GM23338 (cell line): ENCODE data around the gene F2RL2. TPM values are rescaled to one million over a fixed set of nuclear protein-coding genes. Genes with fewer than 3 reads are reported as not detected.

Experiments
- ATAC-seq: fragments of 200-7000 bp; cut with Tn5 transposase; 3 replicates; pipeline ENCODE4 v1.9.1; 2020
- DNase-seq: peaks from one replicate; pipeline ENCODE4 v3.0.0-alpha.2; 2015; ENCODE audit warnings: low spot score
- H2AFZ ChIP-seq: fragments of 200-600 bp; sonication (generic); 2 replicates; pipeline ENCODE4 v1.8.0; 2016; ENCODE audit warnings: antibody characterized with exemption, mild to moderate bottlenecking, moderate library complexity
- H3F3A ChIP-seq: fragments of 200-600 bp; sonication (generic); replicated peaks from 2 replicates; pipeline ENCODE4 v1.8.0; 2017; ENCODE audit warnings: antibody characterized with exemption, mixed run types, low read depth
- H3K27ac ChIP-seq: fragments of 200-600 bp; sonication (generic); 2 replicates; pipeline ENCODE4 v1.6.1; 2016; ENCODE audit warnings: low read depth
- H3K27me3 ChIP-seq: fragments of 200-600 bp; sonication (generic); 2 replicates; pipeline ENCODE4 v1.8.0; 2016; ENCODE audit warnings: mild to moderate bottlenecking, mixed run types, moderate library complexity; ENCODE audit not compliant: insufficient read depth
- H3K36me3 ChIP-seq: fragments of 200-600 bp; sonication (generic); 2 replicates; pipeline ENCODE4 v1.8.0; 2016; ENCODE audit warnings: mild to moderate bottlenecking; ENCODE audit not compliant: insufficient read depth
- H3K4me1 ChIP-seq: fragments of 200-600 bp; sonication (generic); 2 replicates; pipeline ENCODE4 v1.8.0; 2016; ENCODE audit warnings: mild to moderate bottlenecking, moderate library complexity; ENCODE audit not compliant: insufficient read depth
- H3K4me2 ChIP-seq: fragments of 200-600 bp; sonication (generic); 2 replicates; pipeline ENCODE4 v1.7.1; 2017; ENCODE audit warnings: mixed run types
- H3K4me3 ChIP-seq: fragments of 200-600 bp; sonication (generic); 2 replicates; pipeline ENCODE4 v1.6.1; 2016; ENCODE audit warnings: mixed run types
- H3K79me2 ChIP-seq: fragments of 200-600 bp; sonication (generic); replicated peaks from 2 replicates; pipeline ENCODE4 v1.8.0; 2017; ENCODE audit warnings: mild to moderate bottlenecking; ENCODE audit not compliant: insufficient read depth
- H3K9me2 ChIP-seq: fragments of 200-600 bp; sonication (generic); 2 replicates; pipeline ENCODE4 v1.8.0; 2017; ENCODE audit not compliant: insufficient read depth
- H4K20me1 ChIP-seq: fragments of 200-600 bp; sonication (generic); replicated peaks from 2 replicates; pipeline ENCODE4 v1.8.0; 2017; ENCODE audit warnings: mild to moderate bottlenecking; ENCODE audit not compliant: insufficient read depth
- H3K27ac Mint-ChIP-seq: 2 replicates; pipeline ENCODE4 v1.8.0; 2020; ENCODE audit warnings: inconsistent platforms, mild to moderate bottlenecking, moderate library complexity, mixed read lengths
- H3K27me3 Mint-ChIP-seq: 3 replicates; pipeline ENCODE4 v1.8.0; 2022; ENCODE audit warnings: low read depth, mild to moderate bottlenecking, moderate library complexity, mixed read lengths, inconsistent platforms; ENCODE audit not compliant: insufficient read depth, poor library complexity
- H3K36me3 Mint-ChIP-seq: 3 replicates; pipeline ENCODE4 v1.8.0; 2021; ENCODE audit warnings: low read depth, mild to moderate bottlenecking, inconsistent platforms, moderate library complexity, mixed read lengths
- H3K4me1 Mint-ChIP-seq: 3 replicates; pipeline ENCODE4 v1.8.0; 2020; ENCODE audit warnings: mild to moderate bottlenecking, inconsistent platforms, mixed read lengths
- H3K4me3 Mint-ChIP-seq: 3 replicates; pipeline ENCODE4 v1.8.0; 2021; ENCODE audit warnings: moderate library complexity, mild to moderate bottlenecking, inconsistent platforms, mixed read lengths
- H3K9me3 Mint-ChIP-seq: 3 replicates; pipeline ENCODE4 v1.8.0; 2020; ENCODE audit warnings: moderate library complexity, mild to moderate bottlenecking, inconsistent platforms, mixed read lengths
- CREB1 ChIP-seq: fragments of 250-450 bp; sonication (Bioruptor Pico); IDR thresholded peaks from 2 replicates; pipeline ENCODE4 v1.5.0; 2020; ENCODE audit warnings: low read depth, mild to moderate bottlenecking, moderate library complexity
- EZH2 ChIP-seq: fragments of 200-600 bp; sonication (generic); IDR thresholded peaks from one replicate; pipeline ENCODE4 v1.8.0; 2017; ENCODE audit warnings: antibody characterized with exemption, mild to moderate bottlenecking, low read depth; ENCODE audit not compliant: unreplicated experiment
- EZH2phosphoT487 ChIP-seq: fragments of 200-600 bp; sonication (generic); IDR thresholded peaks from one replicate; pipeline ENCODE4 v1.8.1; 2018; ENCODE audit warnings: antibody characterized with exemption; ENCODE audit not compliant: unreplicated experiment
- JUNB ChIP-seq: IDR thresholded peaks from one replicate; pipeline ENCODE4 v1.6.1; 2016; ENCODE audit warnings: antibody characterized with exemption; ENCODE audit not compliant: unreplicated experiment
- NANOG ChIP-seq: IDR thresholded peaks from 2 replicates; pipeline ENCODE4 v1.6.1; 2016; ENCODE audit warnings: antibody characterized with exemption, borderline replicate concordance
- STAT1 ChIP-seq: IDR thresholded peaks from one replicate; pipeline ENCODE4 v1.6.1; 2016; ENCODE audit warnings: antibody characterized with exemption; ENCODE audit not compliant: unreplicated experiment
- ZNF331 ChIP-seq: fragments of 250-450 bp; sonication (Bioruptor Pico); IDR thresholded peaks from 2 replicates; pipeline ENCODE4 v1.5.0; 2020; ENCODE audit warnings: low read depth, mild to moderate bottlenecking, moderate library complexity
- ZNF462 ChIP-seq: fragments of 250-450 bp; sonication (Bioruptor Pico); IDR thresholded peaks from 2 replicates; pipeline ENCODE4 v1.5.0; 2020; ENCODE audit warnings: mild to moderate bottlenecking, moderate library complexity
- polyA plus RNA-seq: library from polyadenylated mRNA; unstranded; fragments of >200 nt; fragmentation: Nextera tagmentation; extraction: Ambion mirVana; gene quantifications from 2 replicates; pipeline ENCODE4 v1.2.1, GENCODE V29; 2016
- total RNA-seq: library from RNA; depleted of rRNA; stranded (reverse); fragments of >200 nt; shearing (Covaris generic); gene quantifications from 2 replicates; pipeline ENCODE4 v1.2.3, GENCODE V29; 2014
- TF ChIP-seq, protein P1 (sequence below), 2 experiments: fragments of 200-600 bp in 1 of 2; sonication (generic) in 1 of 2; conservative IDR thresholded peaks; 2 replicates each; pipeline versions ENCODE4 v1.5.1 to v1.6.1; 2016 to 2017; ENCODE audit warnings: antibody characterized with exemption in 2 of 2, low read depth in 2 of 2, mild to moderate bottlenecking in 2 of 2, moderate library complexity in 1 of 2

Gene F2RL2
- total and polyA plus RNA-seq, 2 experiments from 2014 or later: 0.42 to 0.70 TPM

DNA sequence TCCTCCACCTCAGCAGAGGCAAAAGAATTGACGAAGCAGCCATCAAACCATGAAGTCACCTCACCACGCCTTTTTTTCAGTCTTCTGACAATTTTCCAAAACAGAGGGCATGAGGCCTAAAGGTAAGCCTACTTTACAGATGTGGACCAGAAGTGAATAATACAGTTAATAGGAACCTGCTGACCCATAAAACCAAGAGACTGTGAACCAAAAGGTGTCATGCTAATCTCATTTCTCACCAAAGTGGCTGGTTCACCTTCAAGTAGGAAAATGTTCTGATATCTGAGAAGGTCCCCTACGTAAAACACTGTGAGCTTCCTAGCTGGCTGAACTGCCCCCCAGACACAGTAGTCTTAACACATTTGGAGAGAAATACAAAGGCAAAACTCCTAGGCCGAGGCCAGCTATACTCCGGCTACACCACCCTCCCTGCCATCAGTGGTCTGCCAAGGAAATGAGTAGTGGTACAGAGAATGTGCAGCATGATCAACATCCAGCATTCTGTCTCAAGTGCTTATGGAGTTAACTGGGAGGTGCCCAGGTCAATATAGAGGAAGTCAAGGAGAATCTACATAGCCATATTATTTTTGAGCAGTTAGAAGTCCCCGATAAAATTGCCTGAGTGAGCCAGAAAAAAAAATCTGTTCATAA is 19.3 kb upstream of the F2RL2 start (continued):
- no peak for TF ChIP-seq ZNF462 (CRISPR knock-in tag)
- no peak for TF ChIP-seq CREB1 (CRISPR knock-in tag)
- TF ChIP-seq NANOG: no peak
- no peak for TF ChIP-seq EZH2phosphoT487

DNA sequence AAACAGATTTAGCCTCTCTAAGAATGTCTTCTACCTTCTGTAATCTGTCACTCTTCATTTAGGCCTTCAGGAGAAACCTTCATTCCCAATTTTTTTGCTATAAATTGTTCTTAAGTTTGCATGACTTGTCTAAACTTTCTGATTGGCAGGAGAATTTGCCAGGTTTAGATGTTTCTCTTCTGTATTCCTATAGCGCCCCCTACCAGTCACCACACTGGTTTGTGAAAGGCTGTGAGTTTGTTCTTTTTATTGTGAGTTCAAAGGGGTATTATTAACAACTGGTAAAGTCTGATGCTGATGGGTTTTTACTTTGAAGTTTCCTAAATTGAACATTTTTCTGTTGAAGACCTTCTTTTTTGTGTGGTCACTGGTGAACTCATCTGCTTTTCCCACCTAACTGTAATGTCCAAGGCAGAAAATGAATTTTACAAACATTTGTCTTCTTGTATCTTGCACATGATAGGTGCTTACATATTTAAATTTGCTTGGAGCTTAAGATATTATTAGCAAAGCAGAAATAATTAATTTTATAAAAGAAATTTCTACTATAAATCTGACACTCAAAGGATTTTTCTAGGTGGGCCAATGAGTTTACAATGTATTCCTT is 18.4 kb upstream of the F2RL2 start:
- Mint-ChIP-seq H3K27me3 (no peaks in the 10 kb centered on the region), H3K27ac (no peak overlapping the region), H3K36me3 (peaks cover 6% of the 10 kb centered on the region; the same call in 2 of the 3 replicates), H3K4me1 (peaks cover 7% of the 10 kb centered on the region; the same call in 2 of the 3 replicates), H3K9me3 (no peaks in the 10 kb centered on the region), H3K4me3 (no peak overlapping the region)
- H3K79me2 ChIP-seq: no peaks in the 10 kb centered on the region
- no peak overlapping the region for H3K4me3 ChIP-seq
- no peaks in the 10 kb centered on the region for H3K36me3 ChIP-seq
- peaks cover 8% of the 10 kb centered on the region; the same call in 1 of the 2 replicates for H3K4me1 ChIP-seq
- DNase-seq: peak; percentile 90
- H3K9me2 ChIP-seq: no peaks in the 10 kb centered on the region
- no peak overlapping the region for H3K27ac ChIP-seq
- TF ChIP-seq ZNF331 (CRISPR knock-in tag): no peak
- TF ChIP-seq STAT1: no peak
- no peak for TF ChIP-seq JUNB
- TF ChIP-seq NANOG: no peak
- TF ChIP-seq, protein P1, sequence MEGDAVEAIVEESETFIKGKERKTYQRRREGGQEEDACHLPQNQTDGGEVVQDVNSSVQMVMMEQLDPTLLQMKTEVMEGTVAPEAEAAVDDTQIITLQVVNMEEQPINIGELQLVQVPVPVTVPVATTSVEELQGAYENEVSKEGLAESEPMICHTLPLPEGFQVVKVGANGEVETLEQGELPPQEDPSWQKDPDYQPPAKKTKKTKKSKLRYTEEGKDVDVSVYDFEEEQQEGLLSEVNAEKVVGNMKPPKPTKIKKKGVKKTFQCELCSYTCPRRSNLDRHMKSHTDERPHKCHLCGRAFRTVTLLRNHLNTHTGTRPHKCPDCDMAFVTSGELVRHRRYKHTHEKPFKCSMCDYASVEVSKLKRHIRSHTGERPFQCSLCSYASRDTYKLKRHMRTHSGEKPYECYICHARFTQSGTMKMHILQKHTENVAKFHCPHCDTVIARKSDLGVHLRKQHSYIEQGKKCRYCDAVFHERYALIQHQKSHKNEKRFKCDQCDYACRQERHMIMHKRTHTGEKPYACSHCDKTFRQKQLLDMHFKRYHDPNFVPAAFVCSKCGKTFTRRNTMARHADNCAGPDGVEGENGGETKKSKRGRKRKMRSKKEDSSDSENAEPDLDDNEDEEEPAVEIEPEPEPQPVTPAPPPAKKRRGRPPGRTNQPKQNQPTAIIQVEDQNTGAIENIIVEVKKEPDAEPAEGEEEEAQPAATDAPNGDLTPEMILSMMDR (conservative IDR thresholded peaks at IDR 0.05; ENCODE audit: low read depth in 2 of 2): peak; percentile 90 to 98
- no peak for TF ChIP-seq EZH2phosphoT487
- no peak for TF ChIP-seq EZH2
- no peaks in the 10 kb centered on the region for H3K27me3 ChIP-seq
- no peak overlapping the region for H3K4me2 ChIP-seq
- no peaks in the 10 kb centered on the region for H4K20me1 ChIP-seq
- H3F3A ChIP-seq: no peaks in the 10 kb centered on the region
- ATAC-seq: peak; percentile 74
- H2AFZ ChIP-seq: no peak overlapping the region
